Activated B cell treated with CpG ODN at 0.5 μM for 24 hours (primary cell): ENCODE results near the gene CTXND1. TPM values are rescaled to one million over a fixed set of nuclear protein-coding genes. Genes with fewer than 3 reads are reported as not detected.

Experiments used
- ATAC-seq: fragments of 200-7000 bp; cut with Tn5 transposase; one replicate; pipeline ENCODE4 v1.10.0; 2021; ENCODE audit warnings: low read depth, mild to moderate bottlenecking, moderate library complexity
- CTCF ChIA-PET: fragments of 350-600 bp; sonication (Branson Sonifier 250); formaldehyde crosslinking; loops from one replicate; lab custom pipeline; 2021; ENCODE audit warnings: antibody characterized with exemption; lab: Charles Lee
- POLR2A ChIA-PET: fragments of 350-600 bp; sonication (Branson Sonifier 250); formaldehyde crosslinking; loops from one replicate; lab custom pipeline; 2021; ENCODE audit warnings: antibody characterized with exemption; lab: Charles Lee
- DNase-seq: peaks from one replicate; pipeline ENCODE4 v3.0.0; 2022
- H3K27ac Mint-ChIP-seq: one replicate; pipeline ENCODE4 v1.8.0; 2020; ENCODE audit warnings: mixed read lengths
- H3K27me3 Mint-ChIP-seq: one replicate; pipeline ENCODE4 v1.8.0; 2021; ENCODE audit warnings: mixed read lengths
- H3K36me3 Mint-ChIP-seq: one replicate; pipeline ENCODE4 v1.8.0; 2021; ENCODE audit warnings: low read depth, mixed read lengths
- H3K4me1 Mint-ChIP-seq: one replicate; pipeline ENCODE4 v1.8.0; 2021; ENCODE audit warnings: mixed read lengths
- H3K4me3 Mint-ChIP-seq: one replicate; pipeline ENCODE4 v1.8.0; 2020; ENCODE audit warnings: mild to moderate bottlenecking, mixed read lengths
- H3K9me3 Mint-ChIP-seq: one replicate; pipeline ENCODE4 v1.8.0; 2020; ENCODE audit warnings: mixed read lengths
- intact Hi-C: fragments of 100-400 bp; cut with micrococcal nuclease; formaldehyde crosslinking; loops from one replicate; pipeline ENCODE4 v1.15.1; 2024
- total RNA-seq: library from RNA; stranded (reverse); gene quantifications from 2 replicates; pipeline ENCODE4 v1.2.3, GENCODE V29; 2022
- TF ChIP-seq, protein P1 (sequence below): fragments of 200-600 bp; IDR thresholded peaks from one replicate; pipeline ENCODE4 v1.8.0; 2022; ENCODE audit warnings: antibody characterized with exemption, mild to moderate bottlenecking

CTXND1 gene
- total RNA-seq, 1 donor from 2014 or later: not detected

DNA sequence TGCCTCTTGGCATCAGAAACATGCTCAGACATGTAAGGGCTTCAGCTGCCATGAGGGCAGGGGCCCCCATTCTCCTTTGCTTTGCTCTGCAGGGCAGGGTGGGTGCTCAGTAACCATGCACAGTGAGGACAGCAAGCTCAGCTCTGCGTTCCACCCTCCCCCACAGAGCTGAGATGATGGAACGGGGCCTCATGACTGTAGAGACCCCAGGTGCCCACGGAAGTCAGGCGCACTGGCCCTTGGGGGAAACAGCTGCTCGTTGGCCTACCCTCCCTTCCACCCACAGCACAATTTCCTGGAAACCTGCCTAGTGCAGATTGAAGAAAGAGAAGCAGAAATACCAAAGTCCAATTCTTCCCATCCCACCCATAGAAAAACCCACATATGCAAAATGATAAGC is 10.5 kb downstream of the CTXND1 start:
- POLR2A ChIA-PET: no interaction called here
- intact Hi-C loops: no loop called here
- no peaks in the 10 kb centered on the region for H3K9me3 Mint-ChIP-seq
- TF ChIP-seq, protein P1, sequence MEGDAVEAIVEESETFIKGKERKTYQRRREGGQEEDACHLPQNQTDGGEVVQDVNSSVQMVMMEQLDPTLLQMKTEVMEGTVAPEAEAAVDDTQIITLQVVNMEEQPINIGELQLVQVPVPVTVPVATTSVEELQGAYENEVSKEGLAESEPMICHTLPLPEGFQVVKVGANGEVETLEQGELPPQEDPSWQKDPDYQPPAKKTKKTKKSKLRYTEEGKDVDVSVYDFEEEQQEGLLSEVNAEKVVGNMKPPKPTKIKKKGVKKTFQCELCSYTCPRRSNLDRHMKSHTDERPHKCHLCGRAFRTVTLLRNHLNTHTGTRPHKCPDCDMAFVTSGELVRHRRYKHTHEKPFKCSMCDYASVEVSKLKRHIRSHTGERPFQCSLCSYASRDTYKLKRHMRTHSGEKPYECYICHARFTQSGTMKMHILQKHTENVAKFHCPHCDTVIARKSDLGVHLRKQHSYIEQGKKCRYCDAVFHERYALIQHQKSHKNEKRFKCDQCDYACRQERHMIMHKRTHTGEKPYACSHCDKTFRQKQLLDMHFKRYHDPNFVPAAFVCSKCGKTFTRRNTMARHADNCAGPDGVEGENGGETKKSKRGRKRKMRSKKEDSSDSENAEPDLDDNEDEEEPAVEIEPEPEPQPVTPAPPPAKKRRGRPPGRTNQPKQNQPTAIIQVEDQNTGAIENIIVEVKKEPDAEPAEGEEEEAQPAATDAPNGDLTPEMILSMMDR: no peak
- CTCF ChIA-PET: no interaction called here
- no peak overlapping the region for H3K27ac Mint-ChIP-seq
- H3K4me1 Mint-ChIP-seq: peaks cover 2% of the 10 kb centered on the region
- peaks cover 31% of the 10 kb centered on the region for H3K27me3 Mint-ChIP-seq
- DNase-seq (no peak), ATAC-seq (no peak)
- H3K36me3 Mint-ChIP-seq: no peaks in the 10 kb centered on the region
- no peak overlapping the region for H3K4me3 Mint-ChIP-seq

DNA sequence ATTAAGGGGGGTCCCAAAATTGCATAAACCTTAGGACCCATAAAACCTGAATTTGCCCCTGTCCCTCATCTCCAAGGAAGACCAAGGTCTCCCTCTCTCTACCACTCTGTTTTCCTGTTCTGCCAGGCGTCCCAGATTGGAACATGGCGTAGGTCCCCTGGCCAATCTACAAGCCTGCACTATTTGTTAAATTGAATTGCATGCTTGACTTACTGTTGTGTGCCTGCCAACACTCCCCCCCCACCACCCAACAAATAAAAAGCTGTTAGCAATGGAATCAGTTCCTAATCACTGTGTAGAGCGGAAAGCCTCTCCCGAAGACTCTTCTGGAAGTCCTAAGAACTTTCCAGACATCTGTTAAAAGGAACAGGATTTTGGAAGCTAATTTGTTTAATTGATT is 11.7 kb downstream of the CTXND1 start:
- Mint-ChIP-seq H3K9me3 (no peaks in the 10 kb centered on the region), H3K4me1 (peaks cover 2% of the 10 kb centered on the region), H3K4me3 (no peak overlapping the region), H3K27me3 (peaks cover 26% of the 10 kb centered on the region), H3K36me3 (no peaks in the 10 kb centered on the region), H3K27ac (no peak overlapping the region)
- CTCF ChIA-PET: no interaction called here
- TF ChIP-seq, protein P1: no peak
- ATAC-seq: no peak
- DNase-seq: no peak
- intact Hi-C loops: no loop called here
- POLR2A ChIA-PET: no interaction called here

DNA sequence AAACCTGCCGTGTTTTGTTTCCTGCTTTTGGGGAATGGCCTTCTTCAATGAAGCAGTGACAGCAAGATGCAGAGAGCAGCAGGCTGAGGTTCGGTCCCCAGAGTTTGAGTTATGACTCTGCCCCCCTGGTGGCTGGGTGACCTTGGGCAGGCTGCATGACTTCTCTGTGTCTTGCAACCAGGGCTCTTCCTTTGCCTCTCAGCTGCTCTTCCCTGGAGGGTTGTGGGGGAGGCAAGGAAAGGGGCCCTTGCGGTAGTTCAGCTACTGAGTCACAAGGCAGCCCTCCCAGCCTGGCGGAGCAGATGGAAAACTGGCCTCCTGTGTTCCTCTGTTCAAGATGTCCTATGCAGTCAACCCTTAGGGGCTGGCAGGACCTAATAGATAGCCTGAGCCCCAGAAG is 17.1 kb downstream of the CTXND1 start:
- no peaks in the 10 kb centered on the region for H3K4me1 Mint-ChIP-seq

GRCh38 chr15:80233581-80233980 is 18.4 kb downstream of the CTXND1 start:
- ChIA-PET POLR2A (interaction anchor here (0.6 kb wide), 1 partner anchor 874 kb away, joined by 4 read pairs; no protein-coding TSS in a partner anchor), CTCF (interaction anchor here (2.5 kb wide), 1 partner anchor 852 kb away, joined by 8 read pairs; no protein-coding TSS in a partner anchor)
- Mint-ChIP-seq H3K9me3 (no peaks in the 10 kb centered on the region), H3K4me1 (no peaks in the 10 kb centered on the region), H3K36me3 (no peaks in the 10 kb centered on the region), H3K4me3 (no peak overlapping the region), H3K27me3 (peaks cover 31% of the 10 kb centered on the region), H3K27ac (no peak overlapping the region)
- TF ChIP-seq, protein P1: no peak
- ATAC-seq (no peak), DNase-seq (no peak)
- intact Hi-C loops: no loop called here

More for the DNA sequence above, 17.1 kb downstream of the CTXND1 start:
- DNase-seq: no peak
- H3K9me3 Mint-ChIP-seq: no peaks in the 10 kb centered on the region
- ChIA-PET POLR2A (no interaction called here), CTCF (interaction anchor here (1.0 to 2.5 kb wide), 2 partner anchors 853 to 855 kb away, joined by 3 to 8 read pairs; no protein-coding TSS in a partner anchor)
- intact Hi-C loops: no loop called here
- peaks cover 24% of the 10 kb centered on the region for H3K27me3 Mint-ChIP-seq
- H3K4me3 Mint-ChIP-seq: no peak overlapping the region
- H3K27ac Mint-ChIP-seq: no peak overlapping the region
- ATAC-seq: no peak
- TF ChIP-seq, protein P1: no peak
- no peaks in the 10 kb centered on the region for H3K36me3 Mint-ChIP-seq

GRCh38 chr15:80231371-80231770 is 20.6 kb downstream of the CTXND1 start:
- intact Hi-C loops: no loop called here
- no peaks in the 10 kb centered on the region for H3K4me1 Mint-ChIP-seq
- H3K27ac Mint-ChIP-seq: no peak overlapping the region
- DNase-seq (no peak), ATAC-seq (no peak)
- ChIA-PET POLR2A (no interaction called here), CTCF (no interaction called here)
- TF ChIP-seq, protein P1: no peak
- peaks cover 38% of the 10 kb centered on the region for H3K27me3 Mint-ChIP-seq
- no peaks in the 10 kb centered on the region for H3K9me3 Mint-ChIP-seq
- no peaks in the 10 kb centered on the region for H3K36me3 Mint-ChIP-seq
- no peak overlapping the region for H3K4me3 Mint-ChIP-seq
